CD14-positive monocyte (primary cell): ENCODE data around the gene B4GALNT4. TPM values are rescaled to one million over a fixed set of nuclear protein-coding genes. Genes with fewer than 3 reads are reported as not detected.

Experiments used
- DNase-seq, 3 donors: peaks; one replicate each; pipeline ENCODE4 v3.0.0-alpha.2; 2011 to 2022
- H2AFZ ChIP-seq: 2 replicates; pipeline ENCODE4 v1.6.0; 2012; ENCODE audit warnings: mild to moderate bottlenecking, low read depth, low read length, inconsistent platforms; ENCODE audit not compliant: insufficient read depth, poor library complexity, severe bottlenecking
- H3K27ac ChIP-seq, 2 donors: 1 replicate in 1 of 2; 2 replicates in 1 of 2; pipeline ENCODE4 v1.5.1; 2012 to 2013; ENCODE audit warnings: low read length in 2 of 2, control low read depth in 1 of 2, inconsistent platforms in 1 of 2, low read depth in 1 of 2, mild to moderate bottlenecking in 1 of 2
- H3K27me3 ChIP-seq, 2 donors: one replicate each; pipeline versions ENCODE4 v1.6.0 to v1.6.1; 2011 to 2013; ENCODE audit warnings: low read length in 2 of 2; ENCODE audit not compliant: control insufficient read depth in 2 of 2, insufficient read depth in 2 of 2
- H3K36me3 ChIP-seq, 2 donors: replicated peaks in 1 of 2; 1 replicate in 1 of 2; 2 replicates in 1 of 2; pipeline versions ENCODE4 v1.5.1 to v1.6.1; 2012 to 2013; ENCODE audit warnings: low read length in 2 of 2, control low read depth in 1 of 2, inconsistent platforms in 1 of 2, mild to moderate bottlenecking in 1 of 2; ENCODE audit not compliant: insufficient read depth in 2 of 2, control insufficient read depth in 1 of 2
- H3K4me1 ChIP-seq, 2 donors: 1 replicate in 1 of 2; 2 replicates in 1 of 2; pipeline versions ENCODE4 v1.5.1 to v1.6.1; 2012 to 2013; ENCODE audit warnings: low read length in 2 of 2, control low read depth in 1 of 2, inconsistent platforms in 1 of 2, mild to moderate bottlenecking in 1 of 2, moderate library complexity in 1 of 2; ENCODE audit not compliant: insufficient read depth in 2 of 2, control insufficient read depth in 1 of 2
- H3K4me2 ChIP-seq: replicated peaks from 2 replicates; pipeline ENCODE3; 2012; ENCODE audit warnings: low read length, moderate library complexity, mild to moderate bottlenecking; ENCODE audit not compliant: poor library complexity, severe bottlenecking; ENCODE audit errors: extremely low read depth
- H3K4me3 ChIP-seq, 3 experiments: fragments of 200-600 bp in 1 of 3; sonication (generic) in 1 of 3; replicated peaks in 1 of 3; 1 replicate in 2 of 3; 2 replicates in 1 of 3; pipeline ENCODE4 v1.5.1; 2011 to 2013; ENCODE audit warnings: low read length in 3 of 3, mild to moderate bottlenecking in 3 of 3, control low read depth in 2 of 3, low read depth in 2 of 3, inconsistent platforms in 1 of 3, moderate library complexity in 1 of 3
- H3K79me2 ChIP-seq: 2 replicates; pipeline ENCODE4 v1.6.0; 2012; ENCODE audit warnings: mild to moderate bottlenecking, control low read depth, inconsistent platforms, low read length, moderate library complexity; ENCODE audit not compliant: insufficient read depth
- H3K9ac ChIP-seq: 2 replicates; pipeline ENCODE4 v1.6.0; 2017; ENCODE audit warnings: low read length, mild to moderate bottlenecking; ENCODE audit not compliant: insufficient read depth, poor library complexity, severe bottlenecking
- H3K9me3 ChIP-seq, 2 donors: replicated peaks in 1 of 2; 1 replicate in 1 of 2; 2 replicates in 1 of 2; pipeline versions ENCODE4 v1.5.1 to v1.6.1; 2012 to 2013; ENCODE audit warnings: low read length in 2 of 2, control low read depth in 1 of 2; ENCODE audit not compliant: control insufficient read depth in 1 of 2, insufficient read depth in 1 of 2
- H4K20me1 ChIP-seq: 2 replicates; pipeline ENCODE4 v1.6.0; 2012; ENCODE audit warnings: mild to moderate bottlenecking, low read length, control low read depth, moderate library complexity; ENCODE audit not compliant: insufficient read depth
- H3K27ac Mint-ChIP-seq, 7 donors: one replicate each; pipeline ENCODE4 v1.8.0; 2020; ENCODE audit warnings: mild to moderate bottlenecking in 7 of 7, mixed read lengths in 7 of 7, moderate library complexity in 6 of 7, inconsistent platforms in 2 of 7
- H3K27me3 Mint-ChIP-seq, 3 donors: one replicate each; pipeline ENCODE4 v1.8.0; 2021 to 2022; ENCODE audit warnings: low read depth in 3 of 3, mild to moderate bottlenecking in 3 of 3, mixed read lengths in 3 of 3, moderate library complexity in 3 of 3, inconsistent platforms in 1 of 3
- H3K36me3 Mint-ChIP-seq, 2 donors: one replicate each; pipeline ENCODE4 v1.8.0; 2020; ENCODE audit warnings: mixed read lengths in 2 of 2, inconsistent platforms in 1 of 2, mild to moderate bottlenecking in 1 of 2
- H3K4me1 Mint-ChIP-seq: one replicate; pipeline ENCODE4 v1.8.0; 2020; ENCODE audit warnings: mild to moderate bottlenecking, mixed read lengths
- H3K4me3 Mint-ChIP-seq, 2 donors: one replicate each; pipeline ENCODE4 v1.8.0; 2020; ENCODE audit warnings: mild to moderate bottlenecking in 2 of 2, mixed read lengths in 2 of 2, moderate library complexity in 1 of 2
- H3K9me3 Mint-ChIP-seq, 7 donors: one replicate each; pipeline ENCODE4 v1.8.0; 2020 to 2022; ENCODE audit warnings: mixed read lengths in 7 of 7, mild to moderate bottlenecking in 6 of 7, moderate library complexity in 6 of 7, inconsistent platforms in 2 of 7
- WGBS: methylation state at CpG from one replicate; pipeline ENCODE4 v1.1.5; 2013; ENCODE audit warnings: missing lambda C conversion rate; ENCODE audit not compliant: insufficient coverage; 5-methylcytosine and 5-hydroxymethylcytosine counted together
- intact Hi-C, 2 donors: fragments of 100-400 bp; cut with micrococcal nuclease; formaldehyde crosslinking; loops; one replicate each; pipeline versions ENCODE4 v1.15.0 to v1.15.1; 2023
- polyA plus RNA-seq, 3 donors: library from polyadenylated mRNA; depleted of rRNA in 1 of 3; unstranded in 2 of 3; stranded (reverse) in 1 of 3; fragments of 300-500 nt in 2 of 3; fragments of >200 nt in 1 of 3; fragmentation: Illumina TruSeq in 2 of 3; gene quantifications; 1 replicate in 2 of 3; 2 replicates in 1 of 3; pipeline ENCODE4 v1.2.3, GENCODE V29; 2012 to 2021
- TF ChIP-seq, protein P1 (sequence below): fragments of 200-600 bp; IDR thresholded peaks from one replicate; pipeline ENCODE4 v1.8.0; 2022; ENCODE audit warnings: antibody characterized with exemption, mild to moderate bottlenecking

B4GALNT4 gene
- polyA plus RNA-seq, 3 donors: not detected

DNA sequence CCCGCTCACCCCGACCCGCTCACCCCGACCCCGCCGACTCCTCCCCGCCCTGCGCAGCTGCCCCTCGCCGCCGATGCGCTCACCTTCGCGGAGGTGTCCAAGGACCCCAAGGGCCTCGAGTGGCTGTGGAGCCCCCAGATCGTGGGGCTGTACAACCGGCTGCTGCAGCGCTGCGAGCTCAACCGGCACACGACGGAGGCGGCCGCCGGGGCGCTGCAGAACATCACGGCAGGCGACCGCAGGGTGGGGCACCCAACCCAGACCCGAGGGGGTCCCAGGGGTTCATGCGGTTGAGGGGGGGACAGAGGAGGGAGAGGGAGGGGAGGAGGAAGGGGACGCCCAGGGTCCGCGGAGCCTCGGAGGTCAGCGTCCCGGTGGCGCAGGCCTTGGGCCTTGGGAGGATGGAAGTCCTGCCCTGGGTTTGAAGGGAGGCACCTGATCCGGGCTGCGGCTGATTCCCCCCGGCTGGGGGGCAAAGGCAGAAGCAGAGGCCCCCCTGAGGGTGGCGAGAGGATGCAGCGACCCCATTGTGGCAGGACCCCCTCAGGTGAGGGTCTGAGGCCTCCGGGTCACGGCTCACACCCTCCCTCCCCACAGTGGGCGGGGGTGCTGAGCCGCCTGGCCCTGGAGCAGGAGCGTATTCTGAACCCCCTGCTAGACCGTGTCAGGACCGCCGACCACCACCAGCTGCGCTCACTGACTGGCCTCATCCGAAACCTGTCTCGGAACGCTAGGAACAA, 33.9 kb downstream of the B4GALNT4 start:
- Mint-ChIP-seq H3K27ac (no peak overlapping the region), H3K4me3 (no peak overlapping the region)

DNA sequence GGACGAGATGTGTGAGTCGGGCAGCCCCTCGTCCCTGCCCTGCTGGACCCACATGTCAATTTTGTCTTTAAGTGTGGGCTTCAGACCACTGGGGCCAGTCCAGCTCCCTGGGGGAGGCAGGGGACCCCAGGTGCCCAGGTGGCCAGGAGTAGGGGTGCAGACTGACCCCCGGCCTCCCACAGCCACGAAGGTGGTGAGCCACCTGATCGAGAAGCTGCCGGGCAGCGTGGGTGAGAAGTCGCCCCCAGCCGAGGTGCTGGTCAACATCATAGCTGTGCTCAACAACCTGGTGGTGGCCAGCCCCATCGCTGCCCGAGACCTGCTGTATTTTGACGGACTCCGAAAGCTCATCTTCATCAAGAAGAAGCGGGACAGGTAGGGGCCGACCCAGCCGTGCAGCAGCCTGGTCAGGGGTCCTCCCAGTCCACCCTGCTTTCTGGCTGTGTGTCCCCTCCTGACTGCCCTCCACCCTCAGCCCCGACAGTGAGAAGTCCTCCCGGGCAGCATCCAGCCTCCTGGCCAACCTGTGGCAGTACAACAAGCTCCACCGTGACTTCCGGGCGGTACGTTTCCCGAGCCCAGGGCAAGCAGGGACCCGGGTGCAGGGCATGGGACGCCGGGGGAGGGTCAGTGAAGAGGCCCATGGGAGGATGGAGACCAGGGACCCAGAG, 34.6 kb downstream of the B4GALNT4 start:
- H3K4me3 Mint-ChIP-seq: no peak overlapping the region
- Histone ChIP-seq H4K20me1 (no peaks in the 10 kb centered on the region), H3K9me3 (peaks cover 7 to 10% of the 10 kb centered on the region in 2 donors), H3K9ac (no peak overlapping the region), H3K79me2 (no peaks in the 10 kb centered on the region), H3K4me3 (no peak overlapping the region), H3K27me3 (no peaks in the 10 kb centered on the region), H3K4me1 (peaks cover 15 to 21% of the 10 kb centered on the region in 2 donors), H2AFZ (no peak overlapping the region), H3K4me2 (no peak overlapping the region), H3K27ac (no peak overlapping the region), H3K36me3 (no peaks in the 10 kb centered on the region)
- no peak for DNase-seq
- H3K4me1 Mint-ChIP-seq: peaks cover 7% of the 10 kb centered on the region
- intact Hi-C loops: no loop called here
- WGBS: 92% methylated on average over 26 of the region's 27 CpGs
- no peaks in the 10 kb centered on the region for H3K36me3 Mint-ChIP-seq
- peaks cover 0 to 9% (median 5%) of the 10 kb centered on the region in 7 donors for H3K9me3 Mint-ChIP-seq
- TF ChIP-seq, protein P1, sequence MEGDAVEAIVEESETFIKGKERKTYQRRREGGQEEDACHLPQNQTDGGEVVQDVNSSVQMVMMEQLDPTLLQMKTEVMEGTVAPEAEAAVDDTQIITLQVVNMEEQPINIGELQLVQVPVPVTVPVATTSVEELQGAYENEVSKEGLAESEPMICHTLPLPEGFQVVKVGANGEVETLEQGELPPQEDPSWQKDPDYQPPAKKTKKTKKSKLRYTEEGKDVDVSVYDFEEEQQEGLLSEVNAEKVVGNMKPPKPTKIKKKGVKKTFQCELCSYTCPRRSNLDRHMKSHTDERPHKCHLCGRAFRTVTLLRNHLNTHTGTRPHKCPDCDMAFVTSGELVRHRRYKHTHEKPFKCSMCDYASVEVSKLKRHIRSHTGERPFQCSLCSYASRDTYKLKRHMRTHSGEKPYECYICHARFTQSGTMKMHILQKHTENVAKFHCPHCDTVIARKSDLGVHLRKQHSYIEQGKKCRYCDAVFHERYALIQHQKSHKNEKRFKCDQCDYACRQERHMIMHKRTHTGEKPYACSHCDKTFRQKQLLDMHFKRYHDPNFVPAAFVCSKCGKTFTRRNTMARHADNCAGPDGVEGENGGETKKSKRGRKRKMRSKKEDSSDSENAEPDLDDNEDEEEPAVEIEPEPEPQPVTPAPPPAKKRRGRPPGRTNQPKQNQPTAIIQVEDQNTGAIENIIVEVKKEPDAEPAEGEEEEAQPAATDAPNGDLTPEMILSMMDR: no peak
- H3K27me3 Mint-ChIP-seq: peaks cover 1 to 23% (median 5%) of the 10 kb centered on the region in 3 donors
- H3K27ac Mint-ChIP-seq: no peak overlapping the region

More for the DNA sequence above, 33.9 kb downstream of the B4GALNT4 start:
- H3K9ac ChIP-seq: no peak overlapping the region
- no peak overlapping the region for H3K4me2 ChIP-seq
- no peak overlapping the region for H3K4me3 ChIP-seq
- Mint-ChIP-seq H3K4me1 (peaks cover 7% of the 10 kb centered on the region), H3K36me3 (no peaks in the 10 kb centered on the region), H3K27me3 (peaks cover 1 to 26% (median 7%) of the 10 kb centered on the region in 3 donors), H3K9me3 (peaks cover 0 to 10% (median 7%) of the 10 kb centered on the region in 7 donors)
- H3K79me2 ChIP-seq: no peaks in the 10 kb centered on the region
- H3K36me3 ChIP-seq: no peaks in the 10 kb centered on the region
- no peak for DNase-seq
- 70% methylated on average over 45 of the region's 55 CpGs for WGBS
- TF ChIP-seq, protein P1: no peak
- intact Hi-C loops: no loop called here
- H2AFZ ChIP-seq: no peak overlapping the region
- H3K9me3 ChIP-seq: peaks cover 7 to 13% of the 10 kb centered on the region in 2 donors
- peaks cover 15 to 21% of the 10 kb centered on the region in 2 donors for H3K4me1 ChIP-seq
- H3K27me3 ChIP-seq: no peaks in the 10 kb centered on the region
- H4K20me1 ChIP-seq: no peaks in the 10 kb centered on the region
- no peak overlapping the region for H3K27ac ChIP-seq
